GM13976 (cell line): ENCODE data around the gene ZNF672.
"Not testable (repeated sequence)": the region's sequence is repeated elsewhere in the genome, so short reads cannot be mapped to it uniquely, and the experiment has no call there.

Source experiments
- DNase-seq: peaks from one replicate; pipeline ENCODE4 v3.0.0; 2012; ENCODE audit warnings: low spot score
- in situ Hi-C: fragments of 300-500 bp; cut with MboI; formaldehyde crosslinking; loops from one replicate; pipeline ENCODE4 v1.12.0; 2022; ENCODE audit warnings: low sequenced_read_pairs, mixed read lengths, inconsistent platforms; ENCODE audit not compliant: unreplicated experiment
- TF ChIP-seq, protein P1 (sequence below): IDR thresholded peaks from 2 replicates; pipeline ENCODE4 v1.5.1; 2012; ENCODE audit warnings: borderline replicate concordance, mild to moderate bottlenecking; ENCODE audit not compliant: insufficient read depth; ENCODE audit errors: extremely low read depth, missing control alignments, control extremely low read depth

The ZNF672 gene

GRCh38 chr1:248798791-248799190 lies 39.2 kb upstream of the ZNF672 start:
- in situ Hi-C loops, result no loop called here
- TF ChIP-seq, protein P1, sequence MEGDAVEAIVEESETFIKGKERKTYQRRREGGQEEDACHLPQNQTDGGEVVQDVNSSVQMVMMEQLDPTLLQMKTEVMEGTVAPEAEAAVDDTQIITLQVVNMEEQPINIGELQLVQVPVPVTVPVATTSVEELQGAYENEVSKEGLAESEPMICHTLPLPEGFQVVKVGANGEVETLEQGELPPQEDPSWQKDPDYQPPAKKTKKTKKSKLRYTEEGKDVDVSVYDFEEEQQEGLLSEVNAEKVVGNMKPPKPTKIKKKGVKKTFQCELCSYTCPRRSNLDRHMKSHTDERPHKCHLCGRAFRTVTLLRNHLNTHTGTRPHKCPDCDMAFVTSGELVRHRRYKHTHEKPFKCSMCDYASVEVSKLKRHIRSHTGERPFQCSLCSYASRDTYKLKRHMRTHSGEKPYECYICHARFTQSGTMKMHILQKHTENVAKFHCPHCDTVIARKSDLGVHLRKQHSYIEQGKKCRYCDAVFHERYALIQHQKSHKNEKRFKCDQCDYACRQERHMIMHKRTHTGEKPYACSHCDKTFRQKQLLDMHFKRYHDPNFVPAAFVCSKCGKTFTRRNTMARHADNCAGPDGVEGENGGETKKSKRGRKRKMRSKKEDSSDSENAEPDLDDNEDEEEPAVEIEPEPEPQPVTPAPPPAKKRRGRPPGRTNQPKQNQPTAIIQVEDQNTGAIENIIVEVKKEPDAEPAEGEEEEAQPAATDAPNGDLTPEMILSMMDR, result no peak
- no peak for DNase-seq

DNA sequence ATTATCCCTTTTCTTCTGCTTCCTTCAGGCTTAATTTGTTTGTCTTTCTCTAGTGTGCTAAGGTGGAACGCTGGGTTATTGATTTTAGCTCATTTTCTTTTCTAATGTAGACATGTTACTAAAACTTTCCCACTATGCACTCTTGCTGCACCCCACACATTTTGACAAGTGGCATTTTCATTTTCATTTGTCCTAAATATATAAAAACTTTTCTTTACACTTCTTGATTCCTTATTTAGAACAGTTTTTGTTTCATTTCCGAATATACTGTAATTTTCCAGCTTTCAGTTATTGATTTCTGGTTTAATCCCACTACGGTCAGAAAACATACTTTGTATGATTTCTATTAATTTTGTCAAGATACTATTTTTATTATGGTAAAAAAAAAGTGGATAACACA lies 37.6 kb upstream of the ZNF672 start:
- no peak for DNase-seq
- in situ Hi-C loops, result no loop called here
- TF ChIP-seq, protein P1, result no peak

DNA sequence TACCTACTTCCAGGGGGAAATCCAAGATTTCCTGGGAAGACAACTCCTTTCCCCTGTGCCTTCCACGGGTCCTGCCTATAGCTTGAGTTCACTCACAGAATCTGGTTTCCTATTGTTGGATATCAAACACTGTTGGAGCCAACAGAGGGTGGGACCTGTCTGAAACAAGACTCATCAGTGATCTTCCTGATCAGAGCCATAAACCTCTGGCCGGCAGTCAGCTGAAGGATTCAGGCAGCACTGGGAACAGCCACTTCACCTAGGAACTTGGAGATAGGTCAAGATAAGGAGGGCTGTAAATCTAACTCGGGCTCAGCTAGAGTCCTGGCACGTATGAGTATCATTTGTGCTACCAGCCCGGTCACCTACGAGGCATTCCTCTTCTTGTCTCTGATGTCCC lies 35.6 kb upstream of the ZNF672 start:
- TF ChIP-seq, protein P1, result no peak
- DNase-seq, result no peak
- in situ Hi-C loops, result no loop called here

- DNase-seq, in situ Hi-C loops: not testable (repeated sequence)
These were observed 34.5 kb upstream of the ZNF672 start for GRCh38 chr1:248803501-248803900.

DNA sequence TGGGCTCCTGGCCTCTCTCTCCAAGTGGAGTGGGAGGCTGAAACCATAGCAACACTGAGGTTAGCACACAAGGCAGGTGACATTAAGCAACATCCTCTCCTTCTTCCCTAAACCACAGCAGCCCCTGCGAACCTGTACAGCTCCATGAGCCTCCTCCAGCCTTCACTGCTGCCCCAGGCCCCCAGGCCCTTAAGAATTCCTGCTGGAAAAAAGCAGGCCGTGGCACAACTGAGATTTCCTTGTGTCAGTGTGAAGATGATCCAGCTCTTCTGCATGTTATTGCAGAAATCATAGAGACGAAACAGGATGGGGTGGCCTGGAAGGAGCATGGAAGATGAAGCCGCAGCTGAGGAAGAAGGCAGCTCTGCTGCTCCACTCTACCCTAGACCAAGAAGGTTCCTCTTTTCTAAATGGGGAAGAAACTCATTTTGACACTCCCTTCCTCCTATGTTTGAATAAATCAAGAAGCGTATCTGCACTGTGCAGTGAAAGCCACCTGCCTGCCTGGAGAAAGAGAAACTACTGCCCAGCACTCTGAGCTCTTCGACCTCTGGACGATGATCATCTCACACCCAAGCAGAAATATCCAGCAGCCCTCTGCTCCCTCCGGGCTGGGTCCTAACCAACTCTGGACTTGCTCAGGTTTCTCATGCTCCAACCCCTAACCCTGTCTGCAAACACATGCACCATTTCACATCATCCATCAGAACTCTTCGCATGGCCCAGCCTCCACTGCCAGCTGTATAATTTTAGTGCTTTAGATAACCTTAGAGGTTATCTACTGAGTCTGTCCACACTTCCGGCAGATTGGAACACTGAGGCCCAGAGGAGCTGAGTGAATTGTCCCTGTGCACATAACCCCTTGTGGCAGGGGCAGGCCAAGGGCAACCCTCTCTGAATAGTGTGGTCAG lies 33.0 kb upstream of the ZNF672 start:
- TF ChIP-seq, protein P1, result no peak
- in situ Hi-C loops, result no loop called here
- DNase-seq, result peak; percentile 73

GRCh38 chr1:248805876-248806275 lies 32.1 kb upstream of the ZNF672 start:
- no peak for DNase-seq
- TF ChIP-seq, protein P1, result no peak
- in situ Hi-C loops, result no loop called here

DNA sequence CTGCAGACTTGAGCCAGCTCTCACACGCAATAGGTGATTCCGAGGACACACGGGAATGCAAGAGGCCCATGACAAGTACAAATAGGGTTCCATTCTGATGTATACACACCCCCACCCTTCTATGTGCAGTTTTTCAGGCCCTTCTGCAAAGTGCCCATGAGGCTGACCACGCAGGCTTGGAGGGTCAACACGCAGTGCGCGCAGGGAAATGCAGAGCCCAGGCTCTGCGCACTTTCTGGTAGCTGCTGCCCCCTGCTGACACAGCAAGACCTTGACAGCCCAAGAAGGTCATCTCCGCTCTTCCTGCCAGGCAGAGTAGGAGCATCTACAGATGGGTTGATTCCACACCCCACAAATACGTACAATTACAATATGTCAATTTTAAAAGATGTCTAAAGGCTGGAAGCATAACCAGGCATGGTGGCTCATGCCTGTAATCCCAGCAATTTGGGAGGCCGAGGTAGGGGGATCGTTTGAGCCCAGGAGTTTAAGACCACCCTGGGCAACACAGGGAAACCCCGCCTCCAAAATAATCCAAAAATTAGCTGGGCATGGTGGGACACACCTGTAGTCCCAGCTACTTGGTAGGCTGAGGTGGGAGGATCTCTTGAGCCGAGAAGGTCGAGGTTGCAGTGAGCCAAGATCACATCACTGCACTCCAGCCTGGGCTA lies 30.8 kb upstream of the ZNF672 start:
- TF ChIP-seq, protein P1, result peak; percentile 91
- peak; percentile 74 for DNase-seq
- in situ Hi-C loops, result no loop called here
